Large intestine (tissue), 3 donors: Measurements from ENCODE around the gene HHIPL2. TPM values are rescaled to one million over a fixed set of nuclear protein-coding genes. Genes with fewer than 3 reads are reported as not detected.
"Not testable (repeated sequence)": the region's sequence is repeated elsewhere in the genome, so short reads cannot be mapped to it uniquely, and the experiment has no call there.

Experiments
- DNase-seq, 2 donors: peaks; one replicate each; pipeline versions ENCODE4 v3.0.0 to v3.0.0-alpha.2; 2013
- H3K27ac ChIP-seq: one replicate; pipeline ENCODE4 v1.5.1; 2013; ENCODE audit warnings: low read length
- H3K27me3 ChIP-seq: 2 replicates; pipeline ENCODE4 v1.6.1; 2013; ENCODE audit warnings: low read length; ENCODE audit not compliant: control insufficient read depth, insufficient read depth
- H3K36me3 ChIP-seq: 2 replicates; pipeline ENCODE4 v1.6.1; 2013; ENCODE audit warnings: low read length; ENCODE audit not compliant: control insufficient read depth, insufficient read depth
- H3K4me1 ChIP-seq: one replicate; pipeline ENCODE4 v1.6.1; 2013; ENCODE audit warnings: low read length; ENCODE audit not compliant: control insufficient read depth, insufficient read depth
- H3K4me3 ChIP-seq: one replicate; pipeline ENCODE4 v1.5.1; 2013; ENCODE audit warnings: low read length
- H3K9me3 ChIP-seq: one replicate; pipeline ENCODE4 v1.6.1; 2013; ENCODE audit warnings: mild to moderate bottlenecking, low read depth, low read length, moderate library complexity; ENCODE audit not compliant: control insufficient read depth
- WGBS: methylation state at CpG from one replicate; pipeline ENCODE4 v1.1.5; 2013; ENCODE audit warnings: low lambda C conversion rate; ENCODE audit not compliant: insufficient coverage; 5-methylcytosine and 5-hydroxymethylcytosine counted together
- polyA plus RNA-seq: library from polyadenylated mRNA; unstranded; fragments of 120-200 nt; gene quantifications from one replicate; pipeline ENCODE4 v1.2.1, GENCODE V29; 2013

HHIPL2 gene
- polyA plus RNA-seq, 1 donor: 0.79 TPM

GRCh38 chr1:222489496-222489895, 58.4 kb downstream of the HHIPL2 start:
- H3K4me3 ChIP-seq, DNase-seq, H3K27me3 ChIP-seq, H3K27ac ChIP-seq, H3K4me1 ChIP-seq, H3K9me3 ChIP-seq, H3K36me3 ChIP-seq: not testable (repeated sequence)
- WGBS: no CpG with 5 or more reads among the region's 5 CpGs

DNA sequence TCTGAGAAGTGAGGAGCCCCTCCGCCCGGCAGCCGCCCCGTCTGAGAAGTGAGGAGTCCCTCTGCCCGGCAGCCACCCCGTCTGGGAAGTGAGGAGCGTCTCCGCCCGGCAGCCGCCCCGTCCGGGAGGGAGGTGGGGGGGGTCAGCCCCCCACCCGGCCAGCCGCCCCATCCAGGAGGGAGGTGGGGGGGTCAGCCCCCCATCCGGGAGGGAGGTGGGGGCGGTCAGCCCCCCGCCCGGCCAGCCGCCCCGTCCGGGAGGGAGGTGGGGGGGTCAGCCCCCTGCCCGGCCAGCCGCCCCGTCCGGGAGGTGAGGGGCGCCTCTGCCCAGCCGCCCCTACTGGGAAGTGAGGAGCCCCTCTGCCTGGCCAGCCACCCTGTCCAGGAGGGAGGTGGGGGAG, 60.1 kb downstream of the HHIPL2 start:
- H3K9me3 ChIP-seq, H3K4me1 ChIP-seq, H3K4me3 ChIP-seq, DNase-seq, H3K27me3 ChIP-seq, H3K27ac ChIP-seq, H3K36me3 ChIP-seq: not testable (repeated sequence)
- WGBS: no CpG with 5 or more reads among the region's 27 CpGs

DNA sequence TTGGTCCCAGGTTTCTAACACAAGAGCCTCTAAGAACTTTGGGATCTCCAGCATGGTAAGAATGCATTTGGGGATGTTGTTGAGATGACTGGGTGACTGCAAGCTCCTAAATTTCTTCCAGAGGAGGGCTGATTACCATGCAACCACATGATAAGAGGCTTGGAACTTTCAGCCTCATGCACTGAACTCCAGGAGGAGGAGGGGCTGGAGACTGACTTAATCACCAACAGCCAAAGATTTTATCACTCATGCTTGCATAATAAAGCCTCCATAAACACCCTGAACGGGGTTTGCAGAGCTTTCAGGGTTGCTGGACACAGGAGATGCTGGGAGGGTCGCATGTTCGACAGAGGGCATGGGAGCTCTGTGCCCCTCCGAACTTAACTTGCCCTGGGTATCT, 63.9 kb downstream of the HHIPL2 start:
- not testable (repeated sequence) for H3K4me3 ChIP-seq, H3K27ac ChIP-seq, H3K4me1 ChIP-seq, H3K27me3 ChIP-seq, DNase-seq, H3K36me3 ChIP-seq, H3K9me3 ChIP-seq
- no CpG with 5 or more reads among the region's 4 CpGs for WGBS

- H3K27me3 ChIP-seq, H3K4me3 ChIP-seq, DNase-seq, H3K27ac ChIP-seq, H3K9me3 ChIP-seq, H3K36me3 ChIP-seq, H3K4me1 ChIP-seq: not testable (repeated sequence)
- WGBS: no CpG with 5 or more reads among the region's 7 CpGs
Observed at GRCh38 chr1:222479567-222479966, 68.3 kb downstream of the HHIPL2 start.

DNA sequence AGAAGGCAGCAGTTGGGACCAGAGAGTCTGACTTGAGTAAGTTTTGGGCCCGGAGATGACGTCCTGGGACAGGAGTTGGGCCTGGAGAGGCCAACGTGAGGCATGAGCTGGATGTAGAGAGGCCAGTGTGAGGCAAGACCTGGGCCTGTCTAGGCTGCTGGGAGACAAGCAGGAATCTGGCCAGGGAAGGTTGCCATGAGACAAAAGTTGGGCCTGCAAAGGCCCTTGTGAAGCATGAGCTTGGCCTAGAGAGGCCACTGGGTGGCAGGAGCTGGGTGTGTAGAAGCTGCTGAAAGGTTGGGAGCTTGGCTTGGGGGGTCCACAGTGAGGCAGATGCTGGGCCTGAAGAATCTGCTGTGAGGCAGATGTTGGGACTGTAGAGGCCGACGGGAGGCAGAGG, 71.5 kb downstream of the HHIPL2 start:
- not testable (repeated sequence) for H3K27ac ChIP-seq, H3K9me3 ChIP-seq, H3K36me3 ChIP-seq, H3K27me3 ChIP-seq, DNase-seq, H3K4me1 ChIP-seq, H3K4me3 ChIP-seq
- WGBS: no CpG with 5 or more reads among the region's 5 CpGs

DNA sequence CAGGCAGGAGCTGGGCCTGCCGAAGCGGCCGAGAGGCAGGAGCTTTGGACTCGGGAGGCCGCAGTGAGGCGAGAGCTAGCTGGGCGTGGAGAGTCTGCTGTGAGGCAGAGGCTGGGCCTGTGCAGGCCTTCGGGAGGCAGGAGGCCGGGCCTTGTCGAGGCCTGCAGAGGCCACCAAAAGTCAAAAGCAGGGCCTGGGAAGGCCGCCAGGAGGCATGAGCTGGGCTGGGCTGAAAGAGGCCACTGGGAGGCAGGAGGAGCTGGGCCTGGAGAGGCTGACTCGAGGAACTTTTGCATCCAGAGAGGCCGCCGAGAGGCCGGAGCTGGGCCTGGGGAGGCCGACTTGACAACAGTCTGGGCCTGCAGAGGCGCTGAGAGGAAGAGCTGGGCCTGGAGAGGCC, 74.2 kb downstream of the HHIPL2 start:
- not testable (repeated sequence) for H3K36me3 ChIP-seq, H3K4me1 ChIP-seq, H3K27me3 ChIP-seq, H3K9me3 ChIP-seq, DNase-seq, H3K4me3 ChIP-seq, H3K27ac ChIP-seq
- no CpG with 5 or more reads among the region's 17 CpGs for WGBS

DNA sequence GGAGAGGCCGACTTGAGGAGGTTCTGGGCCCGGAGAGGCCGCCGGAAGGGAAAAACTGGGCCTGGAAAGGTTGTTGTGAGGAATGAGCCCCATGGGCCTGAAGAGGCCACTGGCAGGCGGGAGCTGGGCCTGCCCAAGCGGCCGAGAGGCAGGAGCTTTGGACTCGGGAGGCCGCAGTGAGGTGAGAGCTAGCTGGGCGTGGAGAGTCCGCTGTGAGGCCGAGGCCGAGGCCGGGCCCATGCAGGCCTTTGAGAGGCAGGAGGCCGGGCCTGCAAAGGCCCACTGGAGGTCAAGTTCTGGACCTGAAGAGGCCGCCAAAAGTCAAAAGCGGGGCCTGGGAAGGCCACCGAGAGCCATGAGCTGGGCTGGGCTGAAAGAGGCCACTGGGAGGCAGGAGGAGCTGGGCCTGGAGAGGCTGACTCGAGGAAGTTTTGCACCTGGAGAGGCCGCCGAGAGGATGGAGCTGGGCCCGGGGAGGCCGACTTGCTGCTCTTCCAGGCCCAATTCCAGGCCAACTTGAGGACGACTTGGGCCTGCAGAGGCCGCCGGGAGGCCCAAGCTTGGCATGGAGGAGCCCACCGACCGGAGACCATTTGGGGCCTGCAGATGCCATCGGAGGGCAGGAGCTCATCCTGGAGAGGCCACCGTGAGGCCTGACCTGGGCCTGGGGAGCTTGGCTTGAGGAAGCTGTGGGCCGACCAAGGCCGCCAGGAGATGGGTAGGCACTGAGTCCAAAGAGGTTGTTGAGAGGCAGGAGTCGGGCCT, 74.9 kb downstream of the HHIPL2 start:
- H3K4me1 ChIP-seq, H3K4me3 ChIP-seq, DNase-seq, H3K9me3 ChIP-seq, H3K27ac ChIP-seq, H3K27me3 ChIP-seq, H3K36me3 ChIP-seq: not testable (repeated sequence)
- no CpG with 5 or more reads among the region's 33 CpGs for WGBS

Other genes starting within 250 kb of the HHIPL2 start
- 12.2 TPM for gene TAF1A, start 41.8 kb upstream of the HHIPL2 start, polyA plus RNA-seq
- 60.1 TPM for gene MIA3, start 70.0 kb upstream of the HHIPL2 start, polyA plus RNA-seq
- gene AIDA, start 164.4 kb upstream of the HHIPL2 start, polyA plus RNA-seq: 44.4 TPM
- gene BROX, start 164.5 kb upstream of the HHIPL2 start, polyA plus RNA-seq: 37.0 TPM
- gene FAM177B, start 189.1 kb upstream of the HHIPL2 start, polyA plus RNA-seq: 5.5 TPM